ENCODE measurements around the gene RFC1.
"Not testable (repeated sequence)": the region's sequence is repeated elsewhere in the genome, so short reads cannot be mapped to it uniquely, and the experiment has no call there.

RFC1 gene

DNA sequence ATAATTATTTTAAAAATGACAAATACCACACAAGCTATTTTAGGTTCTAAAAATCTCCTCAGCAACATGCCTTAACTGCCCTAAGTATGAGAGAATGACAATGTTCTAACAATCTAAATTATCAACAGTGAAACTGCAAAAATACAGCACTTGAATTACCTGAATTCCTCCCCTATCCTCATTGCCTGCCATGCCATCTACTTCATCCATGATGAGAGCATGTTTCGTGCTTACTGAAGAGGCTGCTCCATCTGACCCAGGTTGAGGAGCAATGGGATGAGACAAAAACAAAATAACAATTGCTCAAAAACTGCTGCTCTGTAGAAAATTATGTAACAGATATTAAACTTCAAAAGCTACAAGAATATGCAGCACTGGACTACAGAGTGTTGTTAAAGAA is 63.3 kb downstream of the RFC1 start:
- FAIRE-seq = no peak

DNA sequence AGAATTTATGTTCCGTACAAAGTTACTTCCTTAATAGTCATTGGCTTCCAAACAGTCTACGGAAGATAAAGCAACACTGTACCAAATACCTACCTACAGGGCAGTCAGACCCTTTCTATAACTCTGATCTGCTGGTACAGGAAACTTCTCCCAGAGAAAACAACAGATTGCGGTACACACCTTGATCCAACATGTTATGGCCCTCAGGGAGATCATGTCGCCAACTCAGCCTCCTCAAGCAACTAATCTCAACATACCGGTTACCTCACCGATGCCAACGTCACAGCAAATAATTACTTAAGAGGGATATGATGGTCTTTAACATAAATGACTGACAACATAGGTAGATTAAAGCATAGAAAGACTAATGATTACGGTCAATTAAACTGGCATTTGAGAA is 70.4 kb downstream of the RFC1 start:
- FAIRE-seq = no peak

DNA sequence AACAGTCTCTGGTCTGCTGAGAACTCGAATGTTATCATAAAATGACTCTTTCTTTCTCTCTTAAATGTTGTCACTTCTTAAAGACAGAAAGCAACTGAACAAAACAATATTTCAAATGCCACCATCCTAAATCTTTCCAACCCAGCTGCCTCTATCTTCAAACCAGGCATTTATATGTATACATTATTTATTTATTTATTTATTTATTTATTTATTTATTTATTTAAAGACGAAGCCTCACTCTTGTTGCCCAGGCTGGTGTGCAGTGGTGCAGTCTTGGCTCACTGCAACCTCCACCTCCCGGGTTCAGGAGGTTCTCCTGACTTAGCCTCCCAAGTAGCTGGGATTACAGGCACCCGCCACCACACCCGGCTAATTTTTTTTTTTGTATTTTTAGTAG is 73.7 kb downstream of the RFC1 start:
- FAIRE-seq = not testable (repeated sequence)

DNA sequence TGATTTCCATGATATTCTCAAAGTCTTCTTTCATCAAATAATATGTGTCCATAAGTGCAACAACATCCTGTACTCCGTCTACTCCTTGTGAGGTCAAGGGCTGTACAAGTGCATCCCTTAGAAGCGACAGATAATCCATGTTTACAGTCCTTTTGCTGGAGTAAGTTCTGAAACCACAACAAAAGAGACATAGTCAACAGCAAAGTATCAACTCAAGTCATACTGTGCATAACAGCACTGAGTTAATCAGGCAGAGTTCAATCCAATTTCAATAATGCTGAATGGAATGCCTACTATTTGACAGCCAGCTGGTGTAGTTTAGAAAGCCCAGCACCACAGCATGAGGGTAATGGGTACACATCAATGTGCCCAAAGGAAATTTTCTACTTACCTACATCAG is 74.5 kb downstream of the RFC1 start:
- FAIRE-seq = no peak

DNA sequence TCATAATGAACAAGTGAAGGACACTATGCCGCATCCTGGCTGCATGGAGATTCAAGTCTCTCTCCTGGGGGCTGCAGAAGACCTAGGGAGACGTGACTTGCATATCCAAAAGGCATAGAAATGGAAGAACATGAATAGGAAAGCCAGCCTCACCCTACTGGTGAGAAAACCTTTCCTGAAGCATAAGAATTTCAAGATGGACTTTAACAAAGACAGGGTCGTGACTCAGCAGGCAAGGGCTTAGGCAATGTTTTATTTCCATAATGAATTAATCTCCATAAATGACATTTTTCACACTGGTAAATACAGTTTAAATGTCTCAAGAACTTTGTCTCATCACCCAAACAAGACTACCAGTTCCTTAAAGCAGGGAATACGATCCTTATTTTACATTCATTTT is 78.9 kb downstream of the RFC1 start:
- no peak for FAIRE-seq

DNA sequence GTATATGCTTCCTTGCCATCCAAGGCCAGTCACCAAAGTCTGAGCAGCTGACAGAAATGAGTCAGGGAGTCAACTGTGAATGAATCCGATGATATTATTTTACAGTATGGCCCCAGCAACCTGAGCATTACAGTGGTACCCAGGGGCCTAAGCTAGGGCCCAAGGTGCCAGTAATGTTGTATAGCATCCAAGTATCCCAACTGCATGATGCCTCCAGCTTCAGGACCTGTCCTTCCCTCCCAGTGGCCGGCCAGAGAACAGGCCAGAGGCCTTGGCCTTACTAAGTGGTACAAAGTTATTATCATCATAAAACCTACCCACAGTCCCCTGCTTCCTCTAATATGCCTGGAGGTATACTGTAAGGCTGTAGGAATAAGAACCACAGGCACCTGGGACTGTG is 79.9 kb downstream of the RFC1 start:
- FAIRE-seq = no peak

DNA sequence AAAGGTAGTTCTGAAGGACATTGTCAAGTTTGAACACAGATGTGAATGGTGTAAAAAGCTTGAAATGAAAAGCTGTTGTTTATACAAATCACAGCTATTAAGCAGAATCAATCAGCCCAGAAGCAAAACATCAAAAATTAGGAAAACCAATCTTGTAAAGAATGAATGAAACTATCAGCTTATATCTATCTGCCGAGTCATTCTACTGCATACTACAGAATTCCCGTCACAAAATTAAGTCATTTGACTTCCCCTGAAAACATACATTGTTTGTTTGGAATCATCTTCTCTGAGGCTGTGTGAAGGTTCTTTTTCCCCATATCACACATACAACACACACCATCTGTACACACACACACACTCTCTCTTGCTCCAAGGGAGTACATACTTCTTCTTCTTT is 80.3 kb downstream of the RFC1 start:
- FAIRE-seq = no peak

DNA sequence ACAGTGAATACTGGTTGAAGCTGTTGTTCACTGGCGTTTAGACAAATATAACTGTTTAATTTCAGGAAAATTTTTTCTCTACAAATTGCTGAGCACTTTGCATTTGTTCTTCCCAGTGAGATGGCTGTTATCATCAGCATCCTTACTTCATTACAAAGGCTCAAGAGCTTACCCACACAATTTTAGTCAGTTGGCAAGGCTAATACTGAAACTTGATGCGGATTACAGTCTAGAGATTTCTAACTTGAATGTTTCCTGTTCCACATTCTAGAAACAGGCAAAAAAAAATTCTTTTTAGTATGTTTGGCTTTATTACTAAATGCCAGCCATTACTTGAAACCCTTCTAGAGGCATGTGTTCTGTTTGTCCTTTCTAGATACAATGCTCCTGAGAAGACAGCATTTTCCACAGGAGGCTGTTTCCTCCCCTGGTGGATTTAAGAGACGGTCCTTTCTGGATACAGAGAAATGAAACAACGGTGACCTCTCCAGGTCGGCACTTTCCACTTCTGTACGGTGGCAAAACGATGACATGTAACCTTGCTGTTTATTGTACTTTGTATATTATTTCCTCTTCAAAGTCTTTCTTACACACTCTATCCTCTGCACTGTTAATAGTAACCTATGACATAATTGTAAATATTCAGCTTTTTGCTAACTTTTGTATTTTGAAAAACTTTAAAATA is 80.9 kb downstream of the RFC1 start:
- FAIRE-seq = no peak

DNA sequence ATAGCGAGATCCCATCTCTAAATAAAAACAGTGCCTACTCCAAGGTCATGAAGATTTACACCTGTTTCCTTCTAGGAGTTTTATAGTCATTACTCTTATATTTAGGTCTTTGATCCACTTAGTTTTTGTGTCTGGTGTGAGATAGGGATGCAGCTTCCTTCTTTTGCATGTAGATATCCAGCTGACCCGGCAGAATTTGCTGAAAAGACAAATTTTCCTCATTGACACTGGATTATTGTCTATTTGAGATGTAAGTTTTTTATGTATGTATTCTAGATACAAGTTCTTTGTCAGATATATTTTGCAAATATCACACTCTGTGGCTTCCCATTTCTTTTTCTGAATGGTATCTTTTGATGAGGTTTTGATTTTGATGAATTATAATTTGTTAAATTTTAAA is 85.4 kb downstream of the RFC1 start:
- no peak for FAIRE-seq

DNA sequence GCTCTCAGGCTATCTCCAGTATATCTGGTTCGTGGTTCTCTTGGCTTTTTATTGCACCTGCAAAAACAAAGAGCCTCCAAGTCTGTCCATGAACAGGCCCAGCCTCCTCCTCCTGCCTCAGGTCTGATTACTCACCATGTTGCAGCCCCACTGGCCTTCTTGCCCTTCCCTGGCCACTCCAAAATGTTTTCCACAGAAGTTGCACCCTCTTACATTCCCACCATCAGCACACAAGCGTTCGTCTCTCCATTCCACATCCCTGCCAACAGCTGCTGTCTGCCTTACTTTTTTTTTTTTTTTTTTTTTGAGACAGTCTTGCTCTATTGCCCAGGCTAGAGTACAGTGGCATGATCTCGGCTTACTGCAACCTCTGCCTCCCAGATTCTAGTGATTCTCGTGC is 86.7 kb downstream of the RFC1 start:
- FAIRE-seq = no peak

DNA sequence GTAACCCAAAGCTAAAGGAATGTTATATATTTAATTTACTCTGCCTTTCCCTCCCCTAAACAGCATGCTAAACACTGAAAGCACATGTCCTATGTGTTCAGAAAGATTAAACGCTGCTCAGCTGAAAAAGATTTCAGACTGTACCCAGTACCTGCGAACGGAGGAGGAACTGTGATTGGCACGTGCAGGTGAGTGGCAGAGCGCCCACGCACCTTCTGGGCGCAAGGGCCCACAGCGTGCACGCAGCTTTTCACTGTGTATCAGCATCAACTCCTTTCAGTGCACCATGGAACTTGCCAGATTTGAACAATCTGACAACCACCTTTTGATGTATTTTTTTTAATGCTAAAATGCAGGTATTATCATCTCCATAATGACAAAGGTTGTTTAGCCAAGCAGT is 87.7 kb downstream of the RFC1 start:
- FAIRE-seq = no peak

DNA sequence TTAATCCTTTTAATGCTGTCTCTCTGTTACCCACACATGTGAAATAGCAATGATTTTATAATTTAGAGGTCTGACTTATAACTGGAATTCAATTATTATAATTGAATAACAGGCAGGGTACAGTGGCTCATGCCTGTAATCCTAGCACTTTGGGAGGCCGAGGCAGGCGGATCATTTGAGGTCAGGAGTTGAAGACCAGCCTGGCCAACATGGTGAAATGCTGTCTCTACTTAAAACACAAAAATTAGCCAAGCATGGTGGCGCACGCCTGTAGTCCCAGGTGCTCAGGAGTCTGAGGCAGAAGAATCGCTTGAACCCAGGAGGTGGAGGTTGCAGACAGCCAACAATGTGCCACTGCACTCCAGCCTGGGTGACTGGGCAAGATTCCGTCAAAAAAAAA is 88.5 kb downstream of the RFC1 start:
- FAIRE-seq = not testable (repeated sequence)

DNA sequence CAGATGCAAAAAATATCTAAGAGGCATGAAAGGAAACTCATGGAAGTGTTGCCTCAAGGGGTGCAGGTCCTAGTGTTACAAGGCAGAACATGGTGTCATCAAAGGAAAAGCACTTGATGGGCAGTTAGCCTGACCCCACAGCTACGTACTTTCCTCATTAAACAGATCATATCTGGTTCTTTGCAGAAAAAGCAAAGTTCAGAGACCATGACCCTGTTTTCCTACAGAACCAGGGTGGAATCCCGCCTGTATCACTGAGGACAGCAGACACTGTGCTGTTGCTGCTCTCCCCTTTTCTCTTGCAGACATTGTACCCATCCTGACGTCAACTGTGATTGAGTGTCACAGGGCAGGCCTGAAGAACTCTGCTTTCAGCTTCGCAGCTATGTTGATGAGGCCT is 91.7 kb downstream of the RFC1 start:
- no peak for FAIRE-seq

DNA sequence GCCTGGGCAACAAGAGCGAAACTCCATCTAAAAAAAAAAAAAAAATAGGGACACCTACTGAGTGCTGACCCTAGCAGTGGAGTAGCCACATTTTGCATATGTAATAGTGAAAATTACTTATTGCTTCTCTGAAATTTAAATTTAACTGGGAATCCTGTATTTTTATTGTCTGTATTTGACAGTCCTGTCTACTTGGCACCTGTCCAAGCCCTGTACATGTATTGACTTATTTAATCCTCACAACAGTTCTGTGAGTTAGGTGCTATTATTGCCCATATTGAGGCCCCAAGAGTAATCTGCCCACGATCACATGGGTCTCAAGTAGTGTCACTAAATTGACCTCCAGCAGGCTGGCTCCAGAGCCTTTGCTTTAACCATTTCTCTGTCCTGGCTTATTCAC is 102.3 kb downstream of the RFC1 start:
- FAIRE-seq = no peak

DNA sequence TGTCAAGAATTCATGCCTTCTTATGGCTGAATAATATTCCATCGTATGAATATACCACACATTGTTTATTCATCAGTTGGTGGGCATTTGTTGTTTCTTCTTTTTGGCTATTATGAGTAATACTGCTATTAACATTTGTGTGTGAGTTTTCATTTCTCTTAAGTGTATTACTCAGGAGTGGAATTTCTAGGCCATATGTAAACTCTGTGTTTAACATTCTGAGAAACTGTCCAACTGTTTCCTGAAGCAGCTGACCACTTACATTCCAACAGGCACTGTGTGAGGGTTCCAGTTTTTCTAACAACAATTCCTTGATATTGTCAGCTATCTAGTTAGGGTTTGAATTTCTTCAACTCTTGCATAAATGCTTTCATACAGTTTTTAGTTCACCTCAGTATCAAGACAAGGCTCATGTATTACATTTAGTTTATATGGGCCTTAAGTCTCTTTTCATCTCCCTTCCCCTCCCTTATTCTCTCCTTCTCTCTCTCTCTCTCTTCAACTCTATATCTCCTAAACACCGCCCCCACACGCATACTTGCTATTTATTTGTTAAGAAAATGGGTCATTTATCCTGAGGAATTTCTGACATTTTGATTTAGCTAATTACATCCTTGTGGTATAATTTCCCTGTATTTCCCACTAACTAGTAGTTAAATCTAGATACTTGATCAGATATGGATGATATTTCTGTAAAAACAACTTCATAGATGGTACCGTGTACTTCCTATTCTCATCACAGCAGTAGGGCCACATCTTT is 106.4 kb downstream of the RFC1 start:
- no peak for FAIRE-seq

DNA sequence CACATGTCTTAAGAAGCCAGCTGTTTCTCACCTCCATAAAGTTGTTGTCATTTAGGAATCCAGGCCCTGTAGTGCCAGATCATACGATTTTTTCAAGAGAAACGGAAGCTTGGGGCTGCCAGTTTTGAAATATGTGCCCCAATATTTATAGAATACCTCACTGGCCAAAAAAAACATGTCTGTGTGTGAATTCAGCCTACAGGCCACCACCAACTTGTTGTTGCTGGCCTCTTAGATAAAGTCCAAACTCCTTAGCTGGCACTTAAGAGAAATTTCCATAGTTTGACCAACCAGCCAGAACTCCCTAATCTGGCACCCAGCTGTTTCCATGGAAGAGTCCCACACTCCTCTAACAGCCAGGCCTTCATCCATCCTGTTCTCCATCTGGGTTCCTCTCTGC is 109.7 kb downstream of the RFC1 start:
- FAIRE-seq = no peak

DNA sequence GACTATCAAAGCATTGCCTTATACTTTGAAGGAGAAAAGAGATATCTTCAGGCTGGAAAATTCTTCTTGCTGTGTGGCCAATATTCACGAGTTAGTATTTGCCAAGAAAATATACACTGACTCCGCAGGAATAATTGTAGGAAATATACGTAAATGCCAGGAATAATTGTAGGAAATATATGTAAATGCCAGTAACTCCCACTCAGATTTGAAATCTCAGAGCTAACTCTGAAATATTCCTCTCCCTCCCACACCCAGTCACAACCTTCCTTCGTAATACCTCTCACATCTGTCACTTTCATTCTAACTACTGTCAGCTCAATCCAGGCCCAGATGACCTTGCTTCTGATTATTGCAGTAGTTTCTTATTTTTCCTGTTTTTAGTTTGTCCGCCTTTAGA is 110.3 kb downstream of the RFC1 start:
- no peak for FAIRE-seq

DNA sequence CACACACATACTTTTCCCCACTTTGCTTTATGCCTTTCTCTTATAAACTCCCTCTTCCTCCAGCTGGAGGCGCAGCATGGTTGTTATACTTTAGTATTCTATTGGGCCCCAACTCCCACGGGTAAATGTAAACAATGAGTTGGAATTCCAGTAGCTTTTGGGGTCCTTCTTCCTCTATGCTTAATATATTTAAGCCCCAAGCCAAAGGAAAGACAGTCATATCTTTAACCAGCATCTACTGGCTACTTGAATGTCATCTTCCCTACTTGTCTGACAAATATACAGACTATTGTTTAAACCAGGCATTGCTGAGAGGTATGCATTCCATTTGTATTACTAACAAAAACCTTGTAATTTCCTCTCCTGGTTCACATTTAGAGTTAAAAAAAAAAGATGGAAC is 110.9 kb downstream of the RFC1 start:
- FAIRE-seq = no peak

DNA sequence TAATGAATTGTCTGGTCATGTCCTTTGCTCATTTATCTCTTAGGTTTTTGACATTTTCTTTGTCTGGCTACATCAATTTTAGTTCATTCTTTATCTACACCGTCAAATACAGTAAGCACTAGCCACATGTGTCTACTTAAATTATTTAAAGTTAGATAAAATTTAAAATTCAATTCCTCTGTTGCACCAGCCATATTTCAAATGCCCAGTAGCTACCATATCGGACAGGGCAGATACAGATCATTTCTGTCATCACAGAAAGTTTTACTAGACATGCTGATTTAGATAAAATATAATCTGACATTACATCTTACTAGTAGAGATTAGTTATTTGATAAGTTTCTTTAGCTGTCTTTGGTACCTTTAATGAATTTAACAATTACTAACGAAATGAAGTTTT is 122.7 kb downstream of the RFC1 start:
- no peak for FAIRE-seq
